ENCODE measurements around the gene DPT. TPM values are rescaled to one million over a fixed set of nuclear protein-coding genes. Genes with fewer than 3 reads are reported as not detected.

The DPT gene
- total and polyA plus RNA-seq, 2 donors (not counting 3 experiments of a cell fraction or from before 2014, with no cell fraction given): not detected

- H3K36me3 ChIP-seq (ENCODE audit: control insufficient read depth in 2 of 2, extremely low read depth in 1 of 2, insufficient read depth in 2 of 2, low read length in 2 of 2): no peaks in the 10 kb centered on the region
- H2AFZ ChIP-seq (ENCODE audit: low read depth, low read length): no peak overlapping the region
- no peak for TF ChIP-seq CTCF (IDR thresholded peaks at IDR 0.05; ENCODE audit: extremely low read depth in 1 of 2, insufficient read depth in 1 of 2, low read depth in 1 of 2, low read length in 2 of 2)
- H3K9ac ChIP-seq (replicated peaks; ENCODE audit: extremely low read depth, insufficient read depth, low read length): no peak overlapping the region
- H3K9me3 ChIP-seq (replicated peaks; ENCODE audit: control insufficient read depth, insufficient read depth, low read length): no peaks in the 10 kb centered on the region
- FAIRE-seq (no peak), DNase-seq (ENCODE audit: low read depth, low spot score) (no peak)
- no peak overlapping the region for H3K27ac ChIP-seq (ENCODE audit: insufficient read depth, low read depth, low read length)
- ChIA-PET POLR2A (no interaction called here), CTCF (no interaction called here)
- H3K9me1 ChIP-seq (replicated peaks; ENCODE audit: control insufficient read depth, extremely low read depth, insufficient read depth, low read length): no peaks in the 10 kb centered on the region
- no peak overlapping the region for H3K4me2 ChIP-seq (ENCODE audit: insufficient read depth, low read length)
- dilution Hi-C loops (cut with MboI; ENCODE audit: extremely low pct_ligation_motif_present, low sequenced_read_pairs) (no loop called here), intact Hi-C loops (cut with micrococcal nuclease) (no loop called here)
- H3K27me3 ChIP-seq (ENCODE audit: control insufficient read depth in 2 of 2, insufficient read depth in 2 of 2, low read length in 2 of 2): no peaks in the 10 kb centered on the region
- no peaks in the 10 kb centered on the region for H3K79me2 ChIP-seq (ENCODE audit: control insufficient read depth, insufficient read depth, low read length)
- H3K4me1 ChIP-seq (ENCODE audit: control insufficient read depth, extremely low read depth, insufficient read depth, low read length): no peaks in the 10 kb centered on the region
- H3K4me3 ChIP-seq (replicated peaks in 1 of 3; ENCODE audit: insufficient read depth in 1 of 3, low read depth in 1 of 3, low read length in 3 of 3): no peak overlapping the region
- no TSS peak for BruUV-seq (replicated peaks)
- H4K20me1 ChIP-seq (replicated peaks; ENCODE audit: control insufficient read depth, extremely low read depth, insufficient read depth, low read length): no peaks in the 10 kb centered on the region
These were observed 64.8 kb downstream of the DPT start for GRCh38 chr1:168664069-168664834.

GRCh38 chr1:168656485-168656884 lies 72.5 kb downstream of the DPT start:
- no peaks in the 10 kb centered on the region for H3K79me2 ChIP-seq (ENCODE audit: control insufficient read depth, insufficient read depth, low read length)
- ChIA-PET CTCF (interaction anchor here (1.3 kb wide), 1 partner anchor 692 kb away, joined by 3 read pairs; no protein-coding TSS in a partner anchor), POLR2A (no interaction called here)
- H3K4me2 ChIP-seq (ENCODE audit: insufficient read depth, low read length): no peak overlapping the region
- no TSS peak for BruUV-seq (replicated peaks)
- H3K9ac ChIP-seq (replicated peaks; ENCODE audit: extremely low read depth, insufficient read depth, low read length): no peak overlapping the region
- H3K36me3 ChIP-seq (ENCODE audit: control insufficient read depth in 2 of 2, extremely low read depth in 1 of 2, insufficient read depth in 2 of 2, low read length in 2 of 2): no peaks in the 10 kb centered on the region
- H3K27me3 ChIP-seq (ENCODE audit: control insufficient read depth in 2 of 2, insufficient read depth in 2 of 2, low read length in 2 of 2): peaks cover 0 to 3% of the 10 kb centered on the region in 2 experiments
- intact Hi-C loops (cut with micrococcal nuclease) (no loop called here), dilution Hi-C loops (cut with MboI; ENCODE audit: extremely low pct_ligation_motif_present, low sequenced_read_pairs) (no loop called here)
- no peak overlapping the region for H3K4me3 ChIP-seq (replicated peaks in 1 of 3; ENCODE audit: insufficient read depth in 1 of 3, low read depth in 1 of 3, low read length in 3 of 3)
- no peak for DNase-seq (ENCODE audit: low read depth, low spot score)
- no peak overlapping the region for H2AFZ ChIP-seq (ENCODE audit: low read depth, low read length)
- H3K27ac ChIP-seq (ENCODE audit: insufficient read depth, low read depth, low read length): no peak overlapping the region
- no peaks in the 10 kb centered on the region for H3K9me3 ChIP-seq (replicated peaks; ENCODE audit: control insufficient read depth, insufficient read depth, low read length)
- no peak for TF ChIP-seq MAX (IDR thresholded peaks at IDR 0.05; ENCODE audit: insufficient read depth, insufficient read length)
- no peak for TF ChIP-seq POLR2A (IDR thresholded peaks at IDR 0.05; ENCODE audit: low read depth, low read length)
- no peak for TF ChIP-seq POLR2AphosphoS5 (IDR thresholded peaks at IDR 0.05; ENCODE audit: insufficient read depth, low read depth, low read length)
- no peak for TF ChIP-seq GATA2 (IDR thresholded peaks at IDR 0.05; ENCODE audit: insufficient read depth, insufficient read length, low read depth, low read length)
- no peak for TF ChIP-seq JUN (IDR thresholded peaks at IDR 0.05; ENCODE audit: borderline replicate concordance, insufficient read depth, insufficient read length, low read depth)
- no peak for TF ChIP-seq CTCF (IDR thresholded peaks at IDR 0.05; ENCODE audit: extremely low read depth in 1 of 2, insufficient read depth in 1 of 2, low read depth in 1 of 2, low read length in 2 of 2)
- no peak for TF ChIP-seq EZH2 (IDR thresholded peaks at IDR 0.05; ENCODE audit: borderline replicate concordance, low read depth, low read length, severe bottlenecking)
- no peak for TF ChIP-seq FOS (IDR thresholded peaks at IDR 0.05; ENCODE audit: borderline replicate concordance, insufficient read depth, low read length)
- no peak for TF ChIP-seq MYC (IDR thresholded peaks at IDR 0.05; ENCODE audit: low read depth, low read length)
- H4K20me1 ChIP-seq (replicated peaks; ENCODE audit: control insufficient read depth, extremely low read depth, insufficient read depth, low read length): no peaks in the 10 kb centered on the region
- H3K4me1 ChIP-seq (ENCODE audit: control insufficient read depth, extremely low read depth, insufficient read depth, low read length): no peaks in the 10 kb centered on the region
- FAIRE-seq: no peak
- H3K9me1 ChIP-seq (replicated peaks; ENCODE audit: control insufficient read depth, extremely low read depth, insufficient read depth, low read length): no peaks in the 10 kb centered on the region
